Activated naive CD4-positive, alpha-beta T cell treated with anti-CD3 and anti-CD28 coated beads, Interleukin-2, amount 50 U/mL, for 24 hours (primary cell): Measurements from ENCODE around the gene MED16.
"Not testable (repeated sequence)": the region's sequence is repeated elsewhere in the genome, so short reads cannot be mapped to it uniquely, and the experiment has no call there.

Source experiments
- H3K27ac Mint-ChIP-seq: one replicate; pipeline ENCODE4 v1.8.0; 2021; ENCODE audit warnings: mild to moderate bottlenecking, mixed read lengths
- H3K27me3 Mint-ChIP-seq: one replicate; pipeline ENCODE4 v1.8.0; 2021; ENCODE audit warnings: mixed read lengths
- H3K36me3 Mint-ChIP-seq: one replicate; pipeline ENCODE4 v1.8.0; 2021; ENCODE audit warnings: mixed read lengths
- H3K4me1 Mint-ChIP-seq: one replicate; pipeline ENCODE4 v1.8.0; 2021; ENCODE audit warnings: mixed read lengths
- H3K4me3 Mint-ChIP-seq: one replicate; pipeline ENCODE4 v1.8.0; 2021; ENCODE audit warnings: mild to moderate bottlenecking, mixed read lengths
- H3K9me3 Mint-ChIP-seq: one replicate; pipeline ENCODE4 v1.8.0; 2021; ENCODE audit warnings: mixed read lengths

The MED16 gene

GRCh38 chr19:901216-902092 is 8.5 kb upstream of the MED16 start:
- Mint-ChIP-seq H3K27ac (no peak overlapping the region), H3K36me3 (no peaks in the 10 kb centered on the region), H3K27me3 (no peaks in the 10 kb centered on the region), H3K9me3 (no peaks in the 10 kb centered on the region), H3K4me1 (peaks cover 34% of the 10 kb centered on the region), H3K4me3 (no peak overlapping the region)

- Mint-ChIP-seq H3K9me3 (no peaks in the 10 kb centered on the region), H3K4me1 (peaks cover 28% of the 10 kb centered on the region), H3K36me3 (no peaks in the 10 kb centered on the region), H3K27me3 (no peaks in the 10 kb centered on the region), H3K4me3 (no peak overlapping the region), H3K27ac (no peak overlapping the region)
Measured at GRCh38 chr19:900302-901111, 7.5 kb upstream of the MED16 start.

- H3K27ac Mint-ChIP-seq, result no peak overlapping the region
- peaks cover 22% of the 10 kb centered on the region for H3K4me1 Mint-ChIP-seq
- no peaks in the 10 kb centered on the region for H3K27me3 Mint-ChIP-seq
- H3K9me3 Mint-ChIP-seq, result no peaks in the 10 kb centered on the region
- no peaks in the 10 kb centered on the region for H3K36me3 Mint-ChIP-seq
- no peak overlapping the region for H3K4me3 Mint-ChIP-seq
Measured at GRCh38 chr19:900043-900301, 7.0 kb upstream of the MED16 start.

- Mint-ChIP-seq H3K36me3 (no peaks in the 10 kb centered on the region), H3K4me3 (no peak overlapping the region), H3K9me3 (no peaks in the 10 kb centered on the region), H3K27ac (no peak overlapping the region), H3K27me3 (no peaks in the 10 kb centered on the region), H3K4me1 (peaks cover 19% of the 10 kb centered on the region)
Measured at GRCh38 chr19:899336-900042, 6.5 kb upstream of the MED16 start.

GRCh38 chr19:898663-899062 is 5.7 kb upstream of the MED16 start:
- Mint-ChIP-seq H3K9me3 (no peaks in the 10 kb centered on the region), H3K27me3 (no peaks in the 10 kb centered on the region), H3K36me3 (no peaks in the 10 kb centered on the region), H3K4me3 (no peak overlapping the region), H3K27ac (no peak overlapping the region), H3K4me1 (peaks cover 21% of the 10 kb centered on the region)

GRCh38 chr19:897442-898039 is 4.6 kb upstream of the MED16 start:
- Mint-ChIP-seq H3K27ac (no peak overlapping the region), H3K4me3 (no peak overlapping the region), H3K27me3 (no peaks in the 10 kb centered on the region), H3K9me3 (no peaks in the 10 kb centered on the region), H3K36me3 (no peaks in the 10 kb centered on the region), H3K4me1 (peaks cover 25% of the 10 kb centered on the region)

- no peaks in the 10 kb centered on the region for H3K27me3 Mint-ChIP-seq
- no peaks in the 10 kb centered on the region for H3K36me3 Mint-ChIP-seq
- H3K4me3 Mint-ChIP-seq, result no peak overlapping the region
- peaks cover 21% of the 10 kb centered on the region for H3K4me1 Mint-ChIP-seq
- no peaks in the 10 kb centered on the region for H3K9me3 Mint-ChIP-seq
- no peak overlapping the region for H3K27ac Mint-ChIP-seq
Measured at GRCh38 chr19:896999-897398, 4.0 kb upstream of the MED16 start.

GRCh38 chr19:896434-896833 is 3.4 kb upstream of the MED16 start:
- Mint-ChIP-seq H3K9me3 (no peaks in the 10 kb centered on the region), H3K27me3 (no peaks in the 10 kb centered on the region), H3K4me1 (peaks cover 20% of the 10 kb centered on the region), H3K36me3 (no peaks in the 10 kb centered on the region), H3K4me3 (no peak overlapping the region), H3K27ac (no peak overlapping the region)

- Mint-ChIP-seq H3K4me3 (peak overlapping the region; percentile 84), H3K9me3 (no peaks in the 10 kb centered on the region), H3K4me1 (peaks cover 30% of the 10 kb centered on the region), H3K27ac (peak overlapping the region; percentile 55), H3K27me3 (no peaks in the 10 kb centered on the region), H3K36me3 (no peaks in the 10 kb centered on the region)
Measured at GRCh38 chr19:892243-892893, 619 bp downstream of the MED16 start.

GRCh38 chr19:891421-892200 is 1.4 kb downstream of the MED16 start:
- Mint-ChIP-seq H3K4me3 (peak overlapping the region; percentile 84), H3K27ac (peak overlapping the region; percentile 68), H3K4me1 (peaks cover 27% of the 10 kb centered on the region)
- not testable (repeated sequence) for H3K27me3 Mint-ChIP-seq, H3K36me3 Mint-ChIP-seq, H3K9me3 Mint-ChIP-seq

- H3K36me3 Mint-ChIP-seq, result no peaks in the 10 kb centered on the region
- no peaks in the 10 kb centered on the region for H3K27me3 Mint-ChIP-seq
- peaks cover 26% of the 10 kb centered on the region for H3K4me1 Mint-ChIP-seq
- peak overlapping the region; percentile 68 for H3K27ac Mint-ChIP-seq
- H3K9me3 Mint-ChIP-seq, result no peaks in the 10 kb centered on the region
- H3K4me3 Mint-ChIP-seq, result peak overlapping the region; percentile 68
Measured at GRCh38 chr19:890831-891230, 2.2 kb downstream of the MED16 start.

GRCh38 chr19:889662-890295 is 3.2 kb downstream of the MED16 start:
- no peak overlapping the region for H3K4me3 Mint-ChIP-seq
- no peaks in the 10 kb centered on the region for H3K9me3 Mint-ChIP-seq
- H3K27me3 Mint-ChIP-seq, result no peaks in the 10 kb centered on the region
- H3K4me1 Mint-ChIP-seq, result peaks cover 26% of the 10 kb centered on the region
- H3K27ac Mint-ChIP-seq, result no peak overlapping the region
- no peaks in the 10 kb centered on the region for H3K36me3 Mint-ChIP-seq

- no peaks in the 10 kb centered on the region for H3K27me3 Mint-ChIP-seq
- no peaks in the 10 kb centered on the region for H3K9me3 Mint-ChIP-seq
- peak overlapping the region; percentile 23 for H3K4me3 Mint-ChIP-seq
- no peak overlapping the region for H3K27ac Mint-ChIP-seq
- peaks cover 19% of the 10 kb centered on the region for H3K4me1 Mint-ChIP-seq
- no peaks in the 10 kb centered on the region for H3K36me3 Mint-ChIP-seq
Measured at GRCh38 chr19:888581-889385, 4.2 kb downstream of the MED16 start.

GRCh38 chr19:887599-887998 is 5.4 kb downstream of the MED16 start:
- H3K36me3 Mint-ChIP-seq, result no peaks in the 10 kb centered on the region
- no peaks in the 10 kb centered on the region for H3K27me3 Mint-ChIP-seq
- H3K4me3 Mint-ChIP-seq, result no peak overlapping the region
- H3K27ac Mint-ChIP-seq, result no peak overlapping the region
- peaks cover 11% of the 10 kb centered on the region for H3K4me1 Mint-ChIP-seq
- no peaks in the 10 kb centered on the region for H3K9me3 Mint-ChIP-seq
